HT1080 (cell line): ENCODE results near the gene SDE2. TPM values are rescaled to one million over a fixed set of nuclear protein-coding genes. Genes with fewer than 3 reads are reported as not detected.
"Not testable (repeated sequence)": the region's sequence is repeated elsewhere in the genome, so short reads cannot be mapped to it uniquely, and the experiment has no call there.

Experiments
- DNase-seq: peaks from one replicate; pipeline ENCODE4 v3.0.0-alpha.2; 2015; ENCODE audit warnings: low read depth
- total RNA-seq: library from RNA; depleted of rRNA; stranded (reverse); fragments of >200 nt; shearing (Covaris generic); gene quantifications from 2 replicates; pipeline ENCODE4 v1.2.3, GENCODE V29; 2014

The SDE2 gene
- total RNA-seq, 1 experiment from 2014 or later: 15.9 TPM

DNA sequence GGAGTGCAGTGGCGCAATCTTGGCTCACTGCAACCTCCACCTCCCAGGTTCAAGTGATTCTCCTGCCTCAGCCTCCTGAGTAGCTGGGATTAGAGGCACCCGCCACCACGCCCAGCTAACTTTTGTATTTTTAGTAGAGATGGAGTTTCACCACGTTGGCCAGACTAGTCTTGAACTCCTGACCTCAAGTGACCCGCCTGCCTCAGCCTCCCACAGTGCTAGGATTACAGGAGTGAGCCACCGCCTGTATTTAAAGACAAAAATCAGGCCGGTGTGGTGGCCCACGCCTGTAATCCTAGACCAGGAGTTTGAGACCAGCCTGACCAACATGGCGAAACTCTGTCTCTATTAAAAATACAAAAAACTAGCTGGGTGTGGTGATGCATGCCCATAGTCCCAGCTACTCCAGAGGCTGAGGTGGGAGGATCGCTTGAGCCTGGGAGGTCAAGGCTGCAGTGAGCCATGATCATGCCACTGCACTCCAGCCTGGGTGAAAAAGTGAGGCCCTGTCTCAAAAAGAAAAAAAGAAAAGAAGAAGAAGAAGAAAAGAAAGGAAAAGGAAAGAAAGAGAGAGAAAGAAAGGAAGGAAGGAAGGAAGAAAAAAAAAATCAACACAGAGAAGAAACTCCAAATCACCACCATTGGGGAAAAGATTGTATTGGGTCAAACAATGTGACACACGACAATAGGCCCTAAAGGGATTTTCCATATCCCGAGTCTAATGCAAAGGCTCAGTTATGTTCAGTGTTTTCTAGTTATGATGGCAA, 8.2 kb upstream of the SDE2 start:
- not testable (repeated sequence) for DNase-seq

DNA sequence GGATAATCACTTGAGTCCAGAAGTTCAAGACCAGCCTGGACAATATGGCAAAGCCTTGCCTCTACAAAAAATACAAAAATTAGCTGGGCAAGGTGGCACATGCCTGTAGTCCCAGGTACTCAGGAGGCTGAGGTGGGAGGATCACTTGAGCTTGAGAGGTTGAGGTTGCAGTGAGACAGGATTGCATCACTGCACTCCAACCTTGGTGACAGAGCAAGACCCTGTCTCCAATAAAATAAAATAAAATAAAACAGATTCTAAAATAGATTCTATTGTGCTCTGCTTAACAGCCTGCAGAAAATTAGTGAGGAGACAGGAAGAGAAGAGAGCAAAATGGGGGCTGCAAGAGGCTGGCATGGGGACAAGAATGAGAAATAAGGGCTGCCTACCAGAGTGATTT, 7.5 kb upstream of the SDE2 start:
- no peak for DNase-seq

DNA sequence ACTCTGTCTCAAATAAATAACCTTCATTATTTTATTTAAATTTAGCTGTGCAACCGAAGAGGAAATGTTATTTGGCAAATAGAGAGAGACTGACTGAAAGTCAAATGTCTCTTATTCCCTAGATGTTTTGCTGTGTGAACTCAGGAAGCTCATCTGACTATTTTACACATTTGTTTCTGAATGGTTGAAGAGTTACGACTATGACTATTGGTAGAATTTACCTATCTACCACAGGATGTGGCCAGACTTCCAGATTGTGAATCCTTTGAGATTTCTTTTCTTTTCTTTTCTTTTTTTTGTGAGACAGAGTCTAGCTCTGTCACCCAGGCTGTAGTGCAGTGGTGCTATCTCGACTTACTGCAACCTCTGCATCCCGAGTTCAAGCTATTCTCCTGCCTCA, 5.3 kb upstream of the SDE2 start:
- no peak for DNase-seq

DNA sequence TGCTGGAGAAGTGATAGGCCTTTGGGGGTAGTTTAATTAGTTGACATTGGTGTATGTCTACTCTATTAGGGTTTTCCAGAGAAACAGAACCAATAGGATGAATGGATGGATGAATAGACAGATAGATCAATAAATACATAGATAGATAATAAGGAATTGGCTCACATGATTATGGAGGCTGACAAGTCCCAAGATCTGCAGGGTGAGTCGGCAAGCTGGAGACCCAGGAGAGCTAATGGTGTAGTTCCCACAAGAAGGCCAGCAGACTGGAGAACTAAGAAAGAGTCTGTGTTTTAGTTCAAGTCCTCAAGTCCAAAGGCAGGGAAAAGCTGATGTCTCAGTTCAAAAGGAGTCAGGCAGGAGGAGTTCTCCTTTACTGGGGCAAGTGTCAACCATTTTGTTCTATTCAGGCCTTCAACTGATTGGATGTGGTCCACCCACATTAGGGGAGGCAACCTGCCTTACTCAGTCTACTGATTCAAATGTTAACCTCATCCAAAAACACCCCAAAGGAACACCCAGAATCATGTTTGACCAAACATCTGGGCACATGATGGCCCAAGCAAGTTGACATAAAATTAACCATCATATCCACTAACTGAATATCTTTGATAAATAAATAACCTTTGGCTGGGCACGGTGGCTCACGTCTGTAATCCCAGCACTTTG, 4.5 kb upstream of the SDE2 start:
- no peak for DNase-seq

DNA sequence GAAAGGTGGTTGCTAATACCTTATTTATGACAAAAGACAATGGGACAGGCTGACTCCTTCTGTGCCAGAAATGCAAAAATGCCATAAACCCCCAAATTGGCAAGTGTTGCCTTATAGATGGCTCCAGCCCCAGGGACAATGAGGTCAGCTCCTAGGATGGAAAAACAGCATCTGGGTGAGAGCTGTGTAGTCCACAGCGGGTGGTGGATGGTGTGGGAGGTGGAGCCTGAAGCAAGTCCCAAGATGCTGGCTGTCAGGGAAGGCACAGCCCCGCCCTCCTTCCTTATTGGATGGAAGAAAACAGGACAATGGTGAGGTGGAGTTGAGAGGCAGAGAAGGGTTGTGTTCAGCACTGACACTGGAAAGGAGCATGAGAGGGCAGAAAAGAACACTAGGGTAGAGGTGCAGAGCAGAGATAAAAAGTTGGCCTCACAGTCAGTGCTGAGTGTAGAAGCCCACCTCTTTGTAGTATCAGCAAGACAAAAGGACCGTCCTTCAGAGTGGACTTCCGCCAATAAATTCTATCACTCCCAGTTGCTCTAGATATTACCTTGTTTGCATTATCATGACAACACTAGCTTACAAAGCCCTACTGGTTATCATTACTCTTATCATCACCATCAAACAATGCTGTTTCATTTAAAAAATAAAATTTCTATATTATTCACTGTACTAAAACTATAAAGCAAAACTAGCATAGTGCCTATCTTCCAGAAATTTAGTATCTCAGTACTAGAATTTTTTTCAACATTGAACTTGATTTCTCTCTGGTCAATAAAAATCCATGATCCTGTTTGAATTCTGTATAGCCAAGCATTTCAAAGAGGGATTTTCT, 3.7 kb upstream of the SDE2 start:
- DNase-seq: peak; percentile 27

DNA sequence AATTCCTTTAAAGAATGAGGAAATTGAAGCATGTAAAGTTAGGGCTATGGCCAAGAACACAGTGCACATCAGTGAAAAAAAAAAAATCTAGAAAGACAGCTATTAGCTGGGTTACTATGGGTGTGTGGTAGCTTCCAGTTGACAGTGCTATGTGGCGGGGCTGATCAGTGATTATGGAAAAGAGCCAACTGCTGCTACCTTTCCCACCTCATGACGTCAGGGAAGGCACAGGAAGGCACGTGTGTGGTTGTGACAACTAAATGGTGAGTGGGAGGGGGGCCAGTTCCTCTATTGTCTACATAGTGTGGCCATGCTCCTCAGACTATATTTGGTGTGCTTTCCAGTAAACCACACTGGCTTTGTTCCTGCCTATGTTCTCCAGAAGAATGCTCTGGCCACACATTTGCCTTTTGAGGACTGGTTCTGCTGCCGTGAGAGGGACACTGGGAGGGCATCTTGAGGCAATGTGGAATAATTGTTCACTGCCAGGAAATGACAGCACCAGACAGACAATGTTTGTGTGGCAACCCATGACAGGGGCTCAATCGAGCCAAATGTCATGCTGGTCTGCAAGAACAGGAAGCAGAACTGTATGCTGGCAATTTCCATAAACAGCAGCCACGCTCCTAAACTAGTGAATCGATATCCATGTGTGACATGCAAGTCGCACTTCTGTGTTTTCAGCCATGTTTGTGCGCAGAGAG, 3.0 kb upstream of the SDE2 start:
- peak; percentile 35 for DNase-seq

DNA sequence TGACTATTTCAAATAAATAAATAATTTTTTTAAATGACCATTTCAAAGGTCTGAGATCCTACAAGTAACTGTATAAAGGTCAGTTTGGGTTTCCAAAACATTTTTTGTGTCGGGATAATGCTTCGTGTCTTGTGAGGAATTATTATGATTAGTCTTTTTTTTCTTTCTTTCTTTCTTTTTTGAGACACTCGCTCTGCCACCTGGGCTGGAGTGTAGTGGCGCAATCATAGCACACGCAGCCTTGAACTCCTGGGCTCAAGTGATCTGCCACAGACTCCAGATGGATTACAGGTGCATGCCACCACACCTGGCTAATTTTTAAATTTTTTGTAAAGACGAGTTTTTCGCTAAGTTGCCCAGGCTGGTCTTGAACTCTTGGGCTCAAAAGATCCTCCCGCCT, 1.9 kb upstream of the SDE2 start:
- DNase-seq: no peak

DNA sequence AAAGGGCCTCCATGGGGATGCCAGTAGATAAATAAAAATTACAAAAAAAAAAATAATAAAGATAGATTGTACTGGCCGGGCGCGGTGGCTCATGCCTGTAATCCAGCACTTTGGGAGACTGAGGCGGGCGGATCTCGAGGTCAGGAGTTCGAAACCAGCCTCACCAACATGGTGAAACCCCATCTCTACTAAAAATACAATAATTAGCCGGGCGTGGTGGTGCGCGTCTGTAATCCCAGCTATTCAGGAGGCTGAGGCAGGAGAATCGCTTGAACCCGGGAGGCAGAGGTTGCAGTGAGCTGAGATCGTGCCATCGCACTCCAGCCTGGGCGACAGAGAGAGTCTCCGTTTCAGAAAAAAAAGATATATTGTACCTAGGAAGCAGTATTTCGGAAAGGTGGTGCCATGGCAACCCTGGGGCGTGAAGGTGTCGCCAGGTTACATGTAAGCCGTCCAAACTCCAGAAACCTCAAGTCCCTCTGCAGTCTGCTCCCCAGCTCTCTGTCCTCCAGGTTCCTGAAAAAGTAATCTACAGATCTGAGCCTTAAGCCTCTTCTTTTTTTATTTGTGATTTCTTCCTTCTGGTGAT, 1.4 kb upstream of the SDE2 start:
- DNase-seq: not testable (repeated sequence)

DNA sequence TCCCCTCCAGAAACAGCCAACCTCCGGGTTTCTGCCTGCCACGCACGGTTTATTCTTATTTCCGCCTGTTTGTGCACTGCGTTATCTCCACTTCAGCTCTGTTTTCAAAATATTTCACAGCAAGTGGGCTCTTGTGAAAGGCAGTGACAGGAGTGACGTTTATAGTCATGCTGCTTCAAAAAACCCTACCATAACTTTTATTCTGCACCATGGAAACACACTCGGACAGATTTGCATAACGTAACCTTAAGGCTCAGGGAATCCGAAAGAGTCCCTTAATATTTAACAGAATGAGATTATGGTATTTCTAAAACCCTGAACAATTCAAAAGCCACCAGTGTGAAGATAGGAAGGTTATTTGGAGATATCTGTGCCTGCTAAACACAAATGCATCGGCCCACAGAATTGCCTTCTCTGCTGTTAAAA, 782 bp upstream of the SDE2 start:
- no peak for DNase-seq

DNA sequence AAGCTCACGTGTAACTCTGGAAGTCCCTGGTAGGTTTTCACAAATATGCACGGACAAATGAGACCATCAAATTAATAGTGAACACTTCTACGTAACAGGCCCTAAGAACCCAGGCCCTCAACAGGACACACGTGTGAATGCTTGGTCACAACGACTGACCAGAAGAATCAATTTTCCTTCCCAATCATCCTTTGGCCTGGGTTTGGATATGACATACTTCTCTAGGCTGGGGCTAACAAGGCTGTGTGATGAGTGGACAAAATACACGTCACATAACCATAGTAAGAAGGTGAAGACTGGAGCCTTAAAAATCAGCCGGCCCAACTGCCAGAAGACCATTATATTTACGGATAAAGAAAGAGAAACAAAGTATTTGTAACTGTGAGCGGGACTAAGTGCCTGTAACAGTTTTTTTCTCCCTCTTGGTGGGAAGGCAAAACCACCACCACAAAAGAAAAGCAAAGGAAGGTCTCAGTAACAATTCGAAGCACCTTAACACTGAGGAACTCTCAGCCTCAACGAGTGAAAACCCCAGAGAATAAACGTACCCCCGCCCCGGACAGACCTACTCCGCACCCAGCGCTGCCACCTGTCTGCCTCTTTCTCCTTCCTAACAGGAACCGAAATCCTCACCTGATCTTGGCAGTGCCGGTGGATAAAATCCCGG, 450 bp downstream of the SDE2 start:
- DNase-seq: no peak

DNA sequence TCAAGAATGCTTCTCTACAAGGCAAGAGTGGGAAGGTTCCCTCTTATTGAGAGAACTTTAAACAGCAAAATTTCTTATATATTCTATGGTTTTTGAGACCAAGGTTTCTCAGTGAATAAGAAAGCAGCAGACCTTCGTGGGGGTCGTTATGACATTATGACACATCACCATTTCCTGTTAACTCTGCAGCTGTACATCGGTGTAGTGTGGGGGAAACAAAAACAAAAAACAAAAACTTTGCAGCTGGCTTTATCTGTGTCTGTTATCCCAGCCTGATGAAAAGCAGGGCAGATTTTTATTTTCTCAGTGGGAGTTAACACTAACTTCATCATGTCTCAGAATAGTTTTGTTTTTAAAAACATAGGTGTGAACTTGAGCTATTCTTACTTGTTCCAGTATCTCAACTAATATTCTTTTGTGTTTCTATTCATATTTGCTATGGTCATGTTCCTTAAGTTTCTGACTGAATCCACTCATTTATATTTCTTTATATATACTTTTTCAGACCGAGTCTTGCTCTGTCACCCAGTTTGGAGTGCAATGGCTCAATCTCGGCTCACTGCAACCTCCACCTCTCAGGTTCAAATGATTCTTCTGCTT, 2.1 kb downstream of the SDE2 start:
- DNase-seq: peak; percentile 34

DNA sequence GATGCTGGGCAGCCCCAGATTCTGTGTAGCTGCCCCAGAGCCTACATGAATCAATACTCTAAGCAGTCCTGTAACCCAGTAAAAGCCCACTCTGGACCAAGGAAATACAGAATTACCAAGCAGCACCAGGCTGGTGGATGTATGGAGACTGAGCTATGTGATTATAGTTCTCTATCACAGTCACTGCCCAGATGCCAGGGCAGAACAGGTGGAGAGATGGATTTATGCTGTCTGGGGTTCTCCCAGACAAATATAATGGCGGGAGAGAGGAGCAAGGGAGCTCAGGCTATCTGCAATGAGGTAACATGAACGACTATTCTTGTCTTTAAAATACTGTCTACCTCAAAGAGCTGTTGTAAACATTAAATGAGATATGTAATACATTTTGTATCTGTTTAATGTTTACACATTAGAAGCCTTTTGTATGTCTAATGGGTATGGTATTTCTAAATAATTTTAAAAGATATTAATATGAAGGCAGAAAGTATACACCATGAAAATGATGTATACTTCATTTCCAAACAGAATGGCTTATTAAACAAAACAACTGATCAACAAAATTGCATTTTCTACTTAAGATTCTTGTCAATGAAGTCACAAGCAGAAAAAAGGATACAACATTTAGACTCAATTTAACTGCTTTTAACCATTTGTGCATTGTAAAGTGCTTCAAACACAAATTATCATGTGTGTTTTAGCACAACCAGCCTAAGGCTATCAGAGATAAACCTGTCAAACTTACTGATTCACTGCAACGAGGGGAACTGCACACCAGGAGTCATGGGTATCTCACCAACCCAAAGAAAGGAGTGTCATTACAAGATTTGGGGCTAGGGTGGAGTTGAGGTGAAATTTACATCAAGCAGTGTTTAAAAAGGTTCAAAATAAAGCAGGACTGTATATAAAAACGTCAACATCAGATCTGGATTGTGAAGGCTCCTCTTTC, 3.0 kb downstream of the SDE2 start:
- DNase-seq: no peak

DNA sequence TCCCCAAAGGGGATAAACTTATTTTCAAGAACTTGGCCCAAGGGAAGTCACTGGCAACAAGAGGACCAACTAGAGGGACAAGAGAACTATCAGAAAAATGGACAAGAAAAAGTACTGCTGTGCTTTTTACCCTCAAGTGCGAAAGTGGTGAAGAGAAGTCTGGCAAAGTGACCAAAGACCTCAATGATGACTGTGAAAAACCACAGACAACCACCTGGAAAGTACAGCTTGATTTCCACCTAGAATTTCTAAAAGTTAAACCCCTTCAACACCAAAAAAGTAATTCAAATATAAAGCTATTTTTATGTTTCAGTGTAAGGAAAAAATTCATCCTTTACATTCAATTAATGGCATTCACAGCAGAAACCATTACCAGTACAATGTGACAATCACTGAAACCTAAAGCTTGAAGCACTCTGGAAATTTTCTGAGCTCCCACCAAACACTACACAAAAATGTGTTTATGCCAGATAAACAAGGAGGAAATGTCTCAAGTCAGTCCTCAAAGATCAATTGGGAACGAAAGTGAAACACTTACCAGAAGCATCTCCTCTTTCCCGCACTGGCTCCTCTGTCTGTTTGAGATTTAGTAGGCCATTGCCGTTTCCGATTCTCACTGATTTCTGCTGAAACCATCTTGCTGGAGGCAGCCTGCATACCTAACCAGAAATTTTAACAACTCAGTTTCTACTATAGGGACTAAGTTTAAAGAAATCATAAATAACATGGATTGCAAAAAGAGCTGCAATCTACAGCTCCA, 8.3 kb downstream of the SDE2 start:
- no peak for DNase-seq

DNA sequence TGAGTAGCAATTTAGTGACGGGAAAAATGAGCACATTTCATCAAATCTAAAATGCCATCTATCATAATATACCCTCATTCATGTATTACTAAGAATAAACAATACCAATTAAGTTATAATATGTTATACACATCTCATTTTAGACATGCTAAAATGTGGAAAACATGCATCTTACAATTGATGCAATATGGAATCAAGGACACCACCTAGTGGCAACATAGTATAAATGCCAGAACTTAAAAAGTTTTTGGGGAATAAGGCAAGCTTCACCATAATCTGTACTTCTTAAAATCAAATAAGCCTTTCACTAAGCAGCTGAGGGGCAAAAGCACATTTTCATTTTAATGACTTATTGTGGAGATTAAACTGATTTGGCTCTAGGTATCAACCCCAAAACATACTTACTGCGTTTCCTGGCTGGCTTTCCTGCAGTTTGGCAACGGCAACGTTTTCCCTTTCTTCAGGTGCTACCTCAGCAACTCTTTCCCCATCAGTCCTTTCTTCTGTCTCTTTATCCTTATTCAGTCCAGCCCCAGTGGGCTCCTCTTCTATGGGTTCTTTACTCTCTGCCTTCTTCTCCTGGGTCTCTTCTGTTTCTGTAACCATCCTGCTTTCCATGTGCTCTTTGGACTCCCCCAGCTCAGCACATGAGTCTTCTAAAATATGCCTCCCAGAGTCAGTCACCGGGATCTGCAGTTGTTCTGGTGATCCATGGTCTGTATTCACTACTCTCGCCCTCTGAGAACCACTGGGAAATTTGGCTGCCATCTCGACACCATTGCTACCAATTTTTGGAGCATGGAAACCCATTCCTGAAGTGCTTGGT, 11.4 kb downstream of the SDE2 start:
- DNase-seq: no peak

DNA sequence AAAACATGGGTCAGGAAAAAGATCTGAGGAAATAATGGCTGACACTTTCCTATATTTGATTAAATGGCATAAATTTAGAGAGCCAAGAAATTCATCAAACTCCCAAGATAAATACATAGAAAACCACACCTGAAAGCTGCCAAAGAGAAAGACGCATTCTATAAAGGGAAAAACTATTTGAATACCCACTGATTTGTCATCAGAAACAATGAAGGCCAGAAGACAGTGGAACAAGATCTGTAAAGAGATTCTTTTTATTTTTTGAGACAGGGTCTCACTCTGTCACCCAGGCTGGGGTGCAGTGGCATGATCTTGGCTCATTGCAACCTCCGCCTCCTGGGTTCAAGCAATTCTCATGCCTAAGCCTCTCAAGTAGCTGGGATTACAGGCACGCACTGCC, 17.4 kb downstream of the SDE2 start:
- no peak for DNase-seq

DNA sequence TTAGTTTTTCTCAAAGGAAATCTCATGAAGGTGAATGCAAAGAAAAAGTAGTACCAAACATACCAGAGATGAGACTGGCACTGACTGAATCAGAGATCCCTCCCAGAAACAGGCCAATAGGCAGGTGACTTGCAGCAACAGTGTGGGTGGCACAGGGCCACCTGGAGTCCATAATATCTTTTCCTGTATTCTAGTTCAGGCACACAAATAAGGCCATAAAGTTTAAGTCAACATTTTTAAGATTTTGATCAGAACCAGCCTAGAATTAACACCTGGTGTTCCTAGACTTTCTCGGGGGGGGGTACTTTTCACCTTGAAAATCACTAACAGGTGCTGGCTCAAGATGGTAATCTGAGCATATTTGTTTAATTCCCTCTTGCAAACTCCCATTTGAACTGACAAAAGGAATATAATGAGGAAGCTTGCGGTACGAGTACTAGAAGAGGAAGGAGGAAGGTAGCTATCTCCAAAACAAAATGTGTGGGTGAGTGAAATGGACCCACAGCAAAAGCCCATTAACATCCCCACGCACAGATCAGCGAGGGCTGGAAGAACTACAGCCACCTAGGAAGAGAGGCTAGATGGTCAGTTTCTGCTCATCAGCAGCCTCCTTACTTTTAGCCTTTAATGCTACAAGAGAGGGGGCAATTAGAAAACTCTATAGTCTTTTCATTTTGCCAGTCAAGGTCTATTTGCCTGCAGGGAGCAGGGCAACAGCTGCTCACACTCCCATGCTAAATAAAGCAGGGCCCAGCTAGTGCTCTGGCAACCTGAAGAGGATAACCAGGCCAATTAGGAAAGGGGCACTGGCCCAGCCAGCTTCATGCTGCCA, 18.9 kb downstream of the SDE2 start:
- no peak for DNase-seq
